Measurements from ENCODE around the gene BBS2. TPM values are rescaled to one million over a fixed set of nuclear protein-coding genes. Genes with fewer than 3 reads are reported as not detected.

The BBS2 gene
- polyA plus RNA-seq, 1 donor from 2014 or later, result 197 TPM

DNA sequence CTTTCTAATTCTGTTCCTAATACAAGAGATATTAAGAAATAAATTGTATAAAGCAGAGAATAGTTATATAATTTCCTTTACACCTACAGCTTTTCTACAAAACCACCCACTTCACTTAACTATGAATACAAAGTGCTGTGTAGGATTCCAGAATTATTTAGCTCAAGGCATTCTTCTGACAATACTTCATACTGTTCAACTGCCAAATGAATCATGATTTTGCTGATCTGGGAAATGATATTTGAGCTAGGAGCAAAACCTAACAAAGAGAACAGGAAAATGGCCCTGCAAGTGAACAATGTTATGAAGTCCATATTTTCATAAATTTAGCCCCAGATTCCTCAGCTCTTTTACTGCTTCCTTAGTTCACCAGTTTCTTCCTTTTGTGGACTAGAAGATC, 12.9 kb downstream of the BBS2 start:
- Histone ChIP-seq H3K9me2 (ENCODE audit: insufficient read depth, low read length) (no peaks in the 10 kb centered on the region), H3K79me2 (replicated peaks; ENCODE audit: insufficient read depth, low read length) (no peaks in the 10 kb centered on the region), H4K20me1 (ENCODE audit: insufficient read depth) (no peaks in the 10 kb centered on the region), H3K4me2 (ENCODE audit: low read length) (no peak overlapping the region), H3K9ac (ENCODE audit: low read length) (no peak overlapping the region), H3K36me3 (ENCODE audit: insufficient read depth, low read length) (peaks cover 23% of the 10 kb centered on the region), H3F3A (ENCODE audit: insufficient read depth, low read length, poor library complexity, severe bottlenecking) (no peaks in the 10 kb centered on the region), H3K4me3 (ENCODE audit: low read length) (no peak overlapping the region), H3K9me3 (ENCODE audit: low read length) (no peaks in the 10 kb centered on the region), H3K27ac (ENCODE audit: low read length) (no peak overlapping the region), H3K27me3 (ENCODE audit: insufficient read depth, low read depth, low read length) (no peaks in the 10 kb centered on the region), H2AFZ (ENCODE audit: low read depth, low read length) (no peak overlapping the region)
- no peak for TF ChIP-seq RAD21 (conservative IDR thresholded peaks at IDR 0.05)
- TF ChIP-seq SMC3 (conservative IDR thresholded peaks at IDR 0.05; ENCODE audit: poor library complexity), result no peak

DNA sequence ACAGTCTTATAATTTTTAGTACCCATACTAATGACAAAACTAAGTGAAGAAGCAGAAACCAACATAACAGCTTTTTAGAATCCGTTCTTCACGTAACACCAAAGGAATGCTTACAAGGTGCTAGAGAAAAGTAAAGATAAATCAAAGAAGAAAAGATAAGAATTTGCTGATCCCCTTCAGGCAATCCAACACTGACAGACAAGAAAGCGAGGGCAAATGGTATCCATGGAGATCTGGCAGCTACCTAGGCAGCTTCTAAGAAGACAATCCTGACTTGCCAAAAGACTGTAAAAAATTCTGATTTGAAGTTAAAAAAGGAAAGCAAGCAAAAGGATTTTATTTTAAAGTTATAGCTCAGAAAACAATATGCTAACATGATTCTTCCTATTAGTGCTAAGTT, 14.6 kb downstream of the BBS2 start:
- Histone ChIP-seq H3K27ac (ENCODE audit: low read length) (no peak overlapping the region), H3K4me2 (ENCODE audit: low read length) (no peak overlapping the region), H2AFZ (ENCODE audit: low read depth, low read length) (no peak overlapping the region), H3F3A (ENCODE audit: insufficient read depth, low read length, poor library complexity, severe bottlenecking) (no peaks in the 10 kb centered on the region), H3K9me2 (ENCODE audit: insufficient read depth, low read length) (no peaks in the 10 kb centered on the region), H3K27me3 (ENCODE audit: insufficient read depth, low read depth, low read length) (no peaks in the 10 kb centered on the region), H3K4me3 (ENCODE audit: low read length) (no peak overlapping the region), H4K20me1 (ENCODE audit: insufficient read depth) (no peaks in the 10 kb centered on the region), H3K9me3 (ENCODE audit: low read length) (no peaks in the 10 kb centered on the region), H3K79me2 (replicated peaks; ENCODE audit: insufficient read depth, low read length) (no peaks in the 10 kb centered on the region), H3K36me3 (ENCODE audit: insufficient read depth, low read length) (peaks cover 23% of the 10 kb centered on the region), H3K9ac (ENCODE audit: low read length) (no peak overlapping the region)
- TF ChIP-seq, protein P1, sequence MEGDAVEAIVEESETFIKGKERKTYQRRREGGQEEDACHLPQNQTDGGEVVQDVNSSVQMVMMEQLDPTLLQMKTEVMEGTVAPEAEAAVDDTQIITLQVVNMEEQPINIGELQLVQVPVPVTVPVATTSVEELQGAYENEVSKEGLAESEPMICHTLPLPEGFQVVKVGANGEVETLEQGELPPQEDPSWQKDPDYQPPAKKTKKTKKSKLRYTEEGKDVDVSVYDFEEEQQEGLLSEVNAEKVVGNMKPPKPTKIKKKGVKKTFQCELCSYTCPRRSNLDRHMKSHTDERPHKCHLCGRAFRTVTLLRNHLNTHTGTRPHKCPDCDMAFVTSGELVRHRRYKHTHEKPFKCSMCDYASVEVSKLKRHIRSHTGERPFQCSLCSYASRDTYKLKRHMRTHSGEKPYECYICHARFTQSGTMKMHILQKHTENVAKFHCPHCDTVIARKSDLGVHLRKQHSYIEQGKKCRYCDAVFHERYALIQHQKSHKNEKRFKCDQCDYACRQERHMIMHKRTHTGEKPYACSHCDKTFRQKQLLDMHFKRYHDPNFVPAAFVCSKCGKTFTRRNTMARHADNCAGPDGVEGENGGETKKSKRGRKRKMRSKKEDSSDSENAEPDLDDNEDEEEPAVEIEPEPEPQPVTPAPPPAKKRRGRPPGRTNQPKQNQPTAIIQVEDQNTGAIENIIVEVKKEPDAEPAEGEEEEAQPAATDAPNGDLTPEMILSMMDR (IDR thresholded peaks at IDR 0.05; ENCODE audit: poor library complexity, severe bottlenecking), result no peak
- TF ChIP-seq POLR2AphosphoS5 (IDR thresholded peaks at IDR 0.05) (no peak), TAF1 (IDR thresholded peaks at IDR 0.05; ENCODE audit: low read depth) (no peak), EZH2 (IDR thresholded peaks at IDR 0.05; ENCODE audit: borderline replicate concordance, insufficient read depth, low read length, poor library complexity, severe bottlenecking) (no peak)
- TF ChIP-seq, protein P2, sequence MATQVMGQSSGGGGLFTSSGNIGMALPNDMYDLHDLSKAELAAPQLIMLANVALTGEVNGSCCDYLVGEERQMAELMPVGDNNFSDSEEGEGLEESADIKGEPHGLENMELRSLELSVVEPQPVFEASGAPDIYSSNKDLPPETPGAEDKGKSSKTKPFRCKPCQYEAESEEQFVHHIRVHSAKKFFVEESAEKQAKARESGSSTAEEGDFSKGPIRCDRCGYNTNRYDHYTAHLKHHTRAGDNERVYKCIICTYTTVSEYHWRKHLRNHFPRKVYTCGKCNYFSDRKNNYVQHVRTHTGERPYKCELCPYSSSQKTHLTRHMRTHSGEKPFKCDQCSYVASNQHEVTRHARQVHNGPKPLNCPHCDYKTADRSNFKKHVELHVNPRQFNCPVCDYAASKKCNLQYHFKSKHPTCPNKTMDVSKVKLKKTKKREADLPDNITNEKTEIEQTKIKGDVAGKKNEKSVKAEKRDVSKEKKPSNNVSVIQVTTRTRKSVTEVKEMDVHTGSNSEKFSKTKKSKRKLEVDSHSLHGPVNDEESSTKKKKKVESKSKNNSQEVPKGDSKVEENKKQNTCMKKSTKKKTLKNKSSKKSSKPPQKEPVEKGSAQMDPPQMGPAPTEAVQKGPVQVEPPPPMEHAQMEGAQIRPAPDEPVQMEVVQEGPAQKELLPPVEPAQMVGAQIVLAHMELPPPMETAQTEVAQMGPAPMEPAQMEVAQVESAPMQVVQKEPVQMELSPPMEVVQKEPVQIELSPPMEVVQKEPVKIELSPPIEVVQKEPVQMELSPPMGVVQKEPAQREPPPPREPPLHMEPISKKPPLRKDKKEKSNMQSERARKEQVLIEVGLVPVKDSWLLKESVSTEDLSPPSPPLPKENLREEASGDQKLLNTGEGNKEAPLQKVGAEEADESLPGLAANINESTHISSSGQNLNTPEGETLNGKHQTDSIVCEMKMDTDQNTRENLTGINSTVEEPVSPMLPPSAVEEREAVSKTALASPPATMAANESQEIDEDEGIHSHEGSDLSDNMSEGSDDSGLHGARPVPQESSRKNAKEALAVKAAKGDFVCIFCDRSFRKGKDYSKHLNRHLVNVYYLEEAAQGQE (IDR thresholded peaks at IDR 0.05; ENCODE audit: borderline replicate concordance), result no peak

DNA sequence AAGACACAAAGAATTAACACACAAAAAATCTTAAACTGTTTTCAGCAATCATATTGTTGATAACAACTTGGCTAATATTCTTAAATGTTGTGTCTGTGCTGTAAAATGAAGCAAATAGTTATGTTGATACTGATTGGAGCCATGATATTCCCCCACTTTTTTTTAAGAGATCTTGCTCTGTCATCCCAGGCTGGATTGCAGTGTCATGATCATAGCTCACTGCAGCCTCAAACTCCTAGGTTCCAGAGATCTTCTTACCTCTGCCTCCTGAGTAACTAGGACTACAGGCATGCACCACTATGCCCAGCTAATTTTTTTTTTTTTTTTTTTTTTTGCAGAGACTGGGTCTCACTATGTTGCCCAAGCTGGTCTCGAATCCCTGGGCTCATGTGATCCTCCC, 26.0 kb downstream of the BBS2 start:
- no peaks in the 10 kb centered on the region for H3K9me3 ChIP-seq (ENCODE audit: low read length)
- no peak overlapping the region for H3K4me3 ChIP-seq (ENCODE audit: low read length)
- H3K79me2 ChIP-seq (replicated peaks; ENCODE audit: insufficient read depth, low read length), result no peaks in the 10 kb centered on the region
- H4K20me1 ChIP-seq (ENCODE audit: insufficient read depth), result no peaks in the 10 kb centered on the region
- no peaks in the 10 kb centered on the region for H3F3A ChIP-seq (ENCODE audit: insufficient read depth, low read length, poor library complexity, severe bottlenecking)
- H3K27ac ChIP-seq (ENCODE audit: low read length), result no peak overlapping the region
- no peak for TF ChIP-seq TAF1 (IDR thresholded peaks at IDR 0.05; ENCODE audit: low read depth)
- TF ChIP-seq, protein P2 (IDR thresholded peaks at IDR 0.05; ENCODE audit: borderline replicate concordance), result no peak
- no peak overlapping the region for H3K4me2 ChIP-seq (ENCODE audit: low read length)
- H3K36me3 ChIP-seq (ENCODE audit: insufficient read depth, low read length), result peaks cover 14% of the 10 kb centered on the region
- no peaks in the 10 kb centered on the region for H3K27me3 ChIP-seq (ENCODE audit: insufficient read depth, low read depth, low read length)
- no peak overlapping the region for H2AFZ ChIP-seq (ENCODE audit: low read depth, low read length)
- H3K9ac ChIP-seq (ENCODE audit: low read length), result no peak overlapping the region
- H3K9me2 ChIP-seq (ENCODE audit: insufficient read depth, low read length), result no peaks in the 10 kb centered on the region
